Astrocyte (in vitro differentiated cells and primary cell): ENCODE data around the gene BCKDHB. TPM values are rescaled to one million over a fixed set of nuclear protein-coding genes. Genes with fewer than 3 reads are reported as not detected.

Experiments used
- DNase-seq: peaks from one replicate; pipeline ENCODE4 v3.0.0-alpha.2; 2010; ENCODE audit warnings: low read depth
- FAIRE-seq: peaks from 2 replicates; lab custom pipeline; 2011; peaks lifted over from hg19 to GRCh38; lab: Jason Lieb, UNC
- H2AFZ ChIP-seq: 2 replicates; pipeline ENCODE4 v1.6.0; 2012; ENCODE audit warnings: low read depth, low read length, inconsistent platforms
- H3K27ac ChIP-seq: 2 replicates; pipeline ENCODE4 v1.5.1; 2011; ENCODE audit warnings: low read depth, low read length, inconsistent platforms
- H3K27me3 ChIP-seq: 2 replicates; pipeline ENCODE4 v1.6.0; 2011; ENCODE audit warnings: low read length, inconsistent platforms; ENCODE audit not compliant: insufficient read depth
- H3K36me3 ChIP-seq: 2 replicates; pipeline ENCODE4 v1.5.1; 2011; ENCODE audit warnings: low read length, inconsistent platforms; ENCODE audit not compliant: insufficient read depth
- H3K4me1 ChIP-seq: 2 replicates; pipeline ENCODE4 v1.5.1; 2011; ENCODE audit warnings: low read length, inconsistent platforms; ENCODE audit not compliant: insufficient read depth
- H3K4me2 ChIP-seq: 2 replicates; pipeline ENCODE4 v1.6.0; 2012; ENCODE audit warnings: low read length, inconsistent platforms
- H3K4me3 ChIP-seq: 2 replicates; pipeline ENCODE4 v1.5.1; 2011; ENCODE audit warnings: low read depth, mild to moderate bottlenecking, low read length, inconsistent platforms; ENCODE audit not compliant: insufficient read depth
- H3K79me2 ChIP-seq: 2 replicates; pipeline ENCODE4 v1.6.0; 2012; ENCODE audit warnings: mild to moderate bottlenecking, low read length, inconsistent platforms; ENCODE audit not compliant: insufficient read depth
- H3K9ac ChIP-seq: 2 replicates; pipeline ENCODE4 v1.6.0; 2012; ENCODE audit warnings: mild to moderate bottlenecking, low read length, inconsistent platforms
- H3K9me3 ChIP-seq: 2 replicates; pipeline ENCODE4 v1.5.1; 2012; ENCODE audit warnings: low read depth, mild to moderate bottlenecking, low read length, inconsistent platforms; ENCODE audit not compliant: insufficient read depth
- H4K20me1 ChIP-seq: 2 replicates; pipeline ENCODE4 v1.6.0; 2012; ENCODE audit warnings: low read length, inconsistent platforms; ENCODE audit not compliant: insufficient read depth
- H3K27ac Mint-ChIP-seq: one replicate; pipeline ENCODE4 v1.8.0; 2021; ENCODE audit warnings: mild to moderate bottlenecking, mixed read lengths; ENCODE audit not compliant: unreplicated experiment
- H3K27me3 Mint-ChIP-seq: one replicate; pipeline ENCODE4 v1.8.0; 2021; ENCODE audit warnings: low read depth, mixed read lengths; ENCODE audit not compliant: unreplicated experiment
- H3K36me3 Mint-ChIP-seq: one replicate; pipeline ENCODE4 v1.8.0; 2021; ENCODE audit warnings: low read depth, mixed read lengths; ENCODE audit not compliant: unreplicated experiment
- H3K4me1 Mint-ChIP-seq: one replicate; pipeline ENCODE4 v1.8.0; 2021; ENCODE audit warnings: low read depth, mixed read lengths; ENCODE audit not compliant: unreplicated experiment
- H3K4me3 Mint-ChIP-seq: one replicate; pipeline ENCODE4 v1.8.0; 2021; ENCODE audit warnings: mild to moderate bottlenecking, moderate library complexity, mixed read lengths; ENCODE audit not compliant: unreplicated experiment
- H3K9me3 Mint-ChIP-seq: one replicate; pipeline ENCODE4 v1.8.0; 2021; ENCODE audit warnings: mild to moderate bottlenecking, mixed read lengths; ENCODE audit not compliant: unreplicated experiment
- CTCF ChIP-seq: IDR thresholded peaks from 2 replicates; pipeline ENCODE4 v1.5.1; 2011; ENCODE audit warnings: low read depth, mild to moderate bottlenecking, inconsistent platforms, low read length, moderate library complexity; ENCODE audit not compliant: insufficient read depth
- EZH2 ChIP-seq: IDR thresholded peaks from 2 replicates; pipeline ENCODE4 v1.6.1; 2012; ENCODE audit warnings: mild to moderate bottlenecking, low read length, inconsistent platforms; ENCODE audit not compliant: insufficient read depth
- total RNA-seq: library from RNA; stranded (reverse); gene quantifications from 2 replicates; pipeline ENCODE4 v1.2.1, GENCODE V29; 2021

The BCKDHB gene
- total RNA-seq, 1 donor from 2014 or later: 18.4 TPM

- FAIRE-seq: no peak
Measured at GRCh38 chr6:80259118-80259517, 152.6 kb downstream of the BCKDHB start.

GRCh38 chr6:80263585-80263984, 157.1 kb downstream of the BCKDHB start:
- Histone ChIP-seq H4K20me1 (no peaks in the 10 kb centered on the region), H3K27ac (no peak overlapping the region), H3K4me3 (no peak overlapping the region), H2AFZ (no peak overlapping the region), H3K79me2 (no peaks in the 10 kb centered on the region), H3K27me3 (no peaks in the 10 kb centered on the region), H3K36me3 (no peaks in the 10 kb centered on the region), H3K9ac (no peak overlapping the region), H3K4me2 (no peak overlapping the region), H3K4me1 (no peaks in the 10 kb centered on the region), H3K9me3 (no peaks in the 10 kb centered on the region)
- H3K36me3 Mint-ChIP-seq: no peaks in the 10 kb centered on the region
- H3K4me1 Mint-ChIP-seq: no peaks in the 10 kb centered on the region
- DNase-seq: no peak
- TF ChIP-seq EZH2: no peak
- no peak overlapping the region for H3K4me3 Mint-ChIP-seq
- no peaks in the 10 kb centered on the region for H3K9me3 Mint-ChIP-seq
- H3K27me3 Mint-ChIP-seq: no peaks in the 10 kb centered on the region
- no peak for FAIRE-seq
- H3K27ac Mint-ChIP-seq: no peak overlapping the region

More at GRCh38 chr6:80259118-80259517, 152.6 kb downstream of the BCKDHB start:
- Histone ChIP-seq H3K9ac (no peak overlapping the region), H2AFZ (no peak overlapping the region), H3K27ac (no peak overlapping the region), H4K20me1 (no peaks in the 10 kb centered on the region), H3K79me2 (no peaks in the 10 kb centered on the region), H3K4me1 (no peaks in the 10 kb centered on the region), H3K27me3 (no peaks in the 10 kb centered on the region), H3K4me2 (no peak overlapping the region), H3K9me3 (no peaks in the 10 kb centered on the region), H3K36me3 (no peaks in the 10 kb centered on the region), H3K4me3 (no peak overlapping the region)
- H3K27ac Mint-ChIP-seq: no peak overlapping the region
- TF ChIP-seq CTCF: no peak
- no peak for TF ChIP-seq EZH2
- no peaks in the 10 kb centered on the region for H3K9me3 Mint-ChIP-seq
- no peaks in the 10 kb centered on the region for H3K36me3 Mint-ChIP-seq
- no peaks in the 10 kb centered on the region for H3K4me1 Mint-ChIP-seq
- DNase-seq: no peak
- H3K27me3 Mint-ChIP-seq: no peaks in the 10 kb centered on the region
- H3K4me3 Mint-ChIP-seq: no peak overlapping the region

- Histone ChIP-seq H4K20me1 (no peaks in the 10 kb centered on the region), H3K27ac (no peak overlapping the region), H3K4me2 (peak overlapping the region; percentile 36), H3K27me3 (no peaks in the 10 kb centered on the region), H3K79me2 (no peaks in the 10 kb centered on the region), H3K9ac (no peak overlapping the region), H3K4me1 (no peaks in the 10 kb centered on the region), H3K36me3 (no peaks in the 10 kb centered on the region), H2AFZ (peak overlapping the region; percentile 20), H3K4me3 (no peak overlapping the region), H3K9me3 (no peaks in the 10 kb centered on the region)
- Mint-ChIP-seq H3K27ac (no peak overlapping the region), H3K36me3 (no peaks in the 10 kb centered on the region), H3K9me3 (peaks cover 2% of the 10 kb centered on the region), H3K27me3 (no peaks in the 10 kb centered on the region), H3K4me3 (no peak overlapping the region), H3K4me1 (no peaks in the 10 kb centered on the region)
- FAIRE-seq: no peak
- TF ChIP-seq EZH2: no peak
- TF ChIP-seq CTCF: no peak
- peak; percentile 12 for DNase-seq
Measured at GRCh38 chr6:80268865-80269730, 162.6 kb downstream of the BCKDHB start.
